K562 (cell line): Measurements from ENCODE around the gene COG7. TPM values are rescaled to one million over a fixed set of nuclear protein-coding genes. Genes with fewer than 3 reads are reported as not detected.

Experiments used
- HNRNPK ChIP-seq: fragments of 200-400 bp; formaldehyde crosslinking; IDR thresholded peaks from one replicate; pipeline ENCODE4 v1.6.1; 2018; ENCODE audit warnings: mild to moderate bottlenecking, low read depth, low read length; ENCODE audit not compliant: poor library complexity, severe bottlenecking
- STAT6 ChIP-seq: sonication (generic); formaldehyde crosslinking; IDR thresholded peaks from 2 replicates; pipeline ENCODE4 v1.8.1; 2023; ENCODE audit warnings: mild to moderate bottlenecking, missing genetic modification reagents
- ZNF609 ChIP-seq: sonication (generic); formaldehyde crosslinking; IDR thresholded peaks from 2 replicates; pipeline ENCODE4 v1.8.1; 2023; ENCODE audit warnings: missing genetic modification reagents, mild to moderate bottlenecking, borderline replicate concordance
- polyA plus RNA-seq, 8 experiments: library from polyadenylated mRNA; depleted of rRNA in 4 of 8; stranded (reverse) in 5 of 8; unstranded in 3 of 8; fragments of >200 nt; fragmentation: Nextera tagmentation in 2 of 8; fragmentation: Illumina TruSeq in 1 of 8; extraction: Ambion mirVana in 2 of 8; extraction: Trizol in 1 of 8; gene quantifications; 2 replicates each; pipeline versions ENCODE4 v1.2.1 to v1.2.3, GENCODE V29; 2011 to 2014; ENCODE audit warnings: inconsistent platforms in 1 of 8, missing spikeins in 1 of 8
- total RNA-seq, 7 experiments: library from RNA; depleted of rRNA in 6 of 7; stranded (reverse); fragments of >200 nt in 6 of 7; fragmentation: Illumina TruSeq in 2 of 7; extraction: Trizol in 2 of 7; gene quantifications; 2 replicates each; pipeline versions ENCODE4 v1.2.1 to v1.2.3, GENCODE V29; 2011 to 2021; ENCODE audit warnings: low replicate concordance in 1 of 7

The COG7 gene
- total and polyA plus RNA-seq, 9 of the 15 experiments (the other 6 are each of a cell fraction or from before 2014, with no cell fraction given), result 3.8 to 17.6 (median 13.4) TPM

- TF ChIP-seq ZNF609 (CRISPR knock-in tag), result no peak
- no peak for TF ChIP-seq HNRNPK
- TF ChIP-seq STAT6 (CRISPR knock-in tag), result no peak
- TF ChIP-seq, all 486 proteins: peak for 0
Observed at GRCh38 chr16:23494188-23494587, 41.2 kb upstream of the COG7 start (continued).
